Body of pancreas (tissue), 4 donors: ENCODE data around the gene CEP55. TPM values are rescaled to one million over a fixed set of nuclear protein-coding genes. Genes with fewer than 3 reads are reported as not detected.

ENCODE experiments used
- ATAC-seq: fragments of 150-250 bp; one replicate; pipeline ENCODE4 v1.9.1; 2016
- DNase-seq, 4 donors: peaks; one replicate each; pipeline ENCODE4 v3.0.0-alpha.2; 2019
- H3K27ac ChIP-seq, 4 donors: fragments of 200-600 bp; sonication (generic); 1 replicate in 3 of 4; 2 replicates in 1 of 4; pipeline versions ENCODE4 v1.5.1 to v1.6.1; 2016 to 2019; ENCODE audit warnings: mild to moderate bottlenecking in 1 of 4, mixed read lengths in 1 of 4, moderate library complexity in 1 of 4
- H3K27me3 ChIP-seq, 2 donors: fragments of 200-600 bp; sonication (generic); one replicate each; pipeline ENCODE4 v1.6.0; 2016; ENCODE audit warnings: mild to moderate bottlenecking in 1 of 2
- H3K36me3 ChIP-seq, 2 donors: fragments of 200-600 bp; sonication (generic); replicated peaks in 1 of 2; 2 replicates each; pipeline ENCODE4 v1.5.1; 2016; ENCODE audit warnings: low read depth in 2 of 2; ENCODE audit not compliant: insufficient read depth in 1 of 2
- H3K4me1 ChIP-seq: fragments of 200-600 bp; sonication (generic); one replicate; pipeline ENCODE4 v1.6.0; 2016
- H3K4me3 ChIP-seq, 2 donors: fragments of 200-600 bp; sonication (generic); 1 replicate in 1 of 2; 2 replicates in 1 of 2; pipeline ENCODE4 v1.5.1; 2016 to 2019
- H3K9me3 ChIP-seq, 3 donors: fragments of 200-600 bp; sonication (generic); 1 replicate in 2 of 3; 2 replicates in 1 of 3; pipeline ENCODE4 v1.5.1; 2016
- CTCF ChIP-seq, 7 experiments: fragments of 450-650 bp in 4 of 7; fragments of 200-600 bp in 3 of 7; sonication (generic) in 3 of 7; IDR thresholded peaks; one replicate each; pipeline ENCODE4 v1.5.1; 2016 to 2019; ENCODE audit warnings: antibody characterized with exemption in 7 of 7
- POLR2A ChIP-seq, 3 donors: fragments of 450-650 bp; IDR thresholded peaks; one replicate each; pipeline ENCODE4 v1.6.1; 2016; ENCODE audit warnings: antibody characterized with exemption in 3 of 3, mild to moderate bottlenecking in 2 of 3
- WGBS, 2 donors: methylation state at CpG; one replicate each; pipeline ENCODE4 v1.1.5; 2017; 5-methylcytosine and 5-hydroxymethylcytosine counted together
- intact Hi-C: fragments of 100-400 bp; cut with DNase I; formaldehyde crosslinking; loops from one replicate; pipeline ENCODE4 v1.15.1; 2023
- total RNA-seq, 2 donors: library from RNA; depleted of rRNA; stranded (reverse); fragments of >200 nt; gene quantifications; one replicate each; pipeline ENCODE4 v1.1.0, GENCODE V29; 2016

Gene CEP55
- total RNA-seq, result not detected

DNA sequence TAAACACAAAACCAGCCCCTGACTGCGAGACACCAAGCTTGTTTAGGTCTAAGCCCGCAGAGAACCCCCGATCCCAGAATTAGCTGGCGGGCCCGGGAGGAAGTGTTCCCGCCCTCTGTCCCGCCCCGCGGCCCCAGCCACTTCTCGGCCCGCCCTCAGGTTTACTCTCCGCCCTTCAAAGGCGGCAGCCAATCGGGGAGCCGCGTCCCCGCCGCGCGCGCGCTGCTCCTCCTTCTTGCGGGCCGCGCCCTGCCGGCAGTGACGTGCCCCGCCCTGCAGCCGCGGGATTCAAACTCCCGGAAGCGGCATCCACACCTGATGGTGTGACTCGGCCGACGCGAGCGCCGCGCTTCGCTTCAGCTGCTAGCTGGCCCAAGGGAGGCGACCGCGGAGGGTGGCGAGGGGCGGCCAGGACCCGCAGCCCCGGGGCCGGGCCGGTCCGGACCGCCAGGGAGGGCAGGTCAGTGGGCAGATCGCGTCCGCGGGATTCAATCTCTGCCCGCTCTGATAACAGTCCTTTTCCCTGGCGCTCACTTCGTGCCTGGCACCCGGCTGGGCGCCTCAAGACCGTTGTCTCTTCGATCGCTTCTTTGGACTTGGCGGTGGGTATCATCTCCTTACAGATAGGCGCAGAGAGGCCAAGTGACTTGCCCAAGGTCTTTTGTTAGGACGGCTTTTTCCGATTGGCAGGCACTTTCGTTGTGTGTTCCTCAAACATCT, at the start of gene CEP55:
Gene CEP55 (plus strand): TSS at position 291 of the 720 bp plus-strand sequence. CDS start 3,440 bp downstream, outside the sequence.
- peak within 1 kb of the TSS in 2 of 4 donors; percentile 31 to 52 for H3K27ac ChIP-seq

GRCh38 chr10:93447019-93447418, 49.4 kb upstream of the CEP55 start:
- Histone ChIP-seq H3K9me3 (no peaks in the 10 kb centered on the region), H3K27ac (peak overlapping the region in 3 of 4 donors; percentile 80 to 90 (median 88)), H3K4me3 (no peak overlapping the region), H3K36me3 (no peaks in the 10 kb centered on the region), H3K4me1 (peaks cover 37% of the 10 kb centered on the region), H3K27me3 (no peaks in the 10 kb centered on the region)
- no peak for TF ChIP-seq CTCF (IDR thresholded peaks at IDR 0.05)
- TF ChIP-seq POLR2A (IDR thresholded peaks at IDR 0.05), result no peak
- intact Hi-C loops, result no loop called here
- DNase-seq (no peak), ATAC-seq (no peak)
- 76 to 77% methylated on average over 6 of the region's 6 CpGs for WGBS, 2 donors

More for the DNA sequence above, at the start of gene CEP55:
- Histone ChIP-seq H3K36me3 (no peaks in the 10 kb centered on the region), H3K4me3 (peak within 1 kb of the TSS; percentile 30 to 46), H3K4me1 (peaks cover 11% of the 10 kb centered on the region), H3K27me3 (no peaks in the 10 kb centered on the region), H3K9me3 (no peaks in the 10 kb centered on the region)
- intact Hi-C loops, result no loop called here
- no peak for TF ChIP-seq POLR2A (IDR thresholded peaks at IDR 0.05)
- TF ChIP-seq CTCF (IDR thresholded peaks at IDR 0.05), result peak in 2 of 7 experiments; percentile 11 to 12
- DNase-seq (peak; percentile 90 to 95 (median 94)), ATAC-seq (peak; percentile 100)
- 1 to 3% methylated on average over 29 to 67 of the region's 68 CpGs for WGBS, 2 donors

DNA sequence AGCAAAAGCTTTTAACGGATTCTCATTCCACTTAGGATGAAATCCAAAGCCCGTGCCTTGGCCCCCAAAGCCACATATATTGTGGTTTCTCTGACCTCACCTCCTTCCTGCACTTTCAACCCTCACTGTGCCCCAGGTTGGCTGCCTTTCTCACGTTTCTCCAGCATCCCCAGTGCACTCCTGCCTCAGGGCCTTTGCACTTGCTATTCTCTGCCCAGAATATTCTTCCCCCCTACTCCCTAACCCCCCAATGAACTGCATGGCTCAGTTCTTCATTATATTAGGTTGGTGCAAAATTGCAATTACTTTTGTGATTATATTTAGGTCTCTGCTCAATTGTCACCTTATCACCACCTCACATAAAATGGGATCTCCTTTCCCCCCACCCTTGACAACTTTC, 48.4 kb upstream of the CEP55 start:
- Histone ChIP-seq H3K36me3 (no peaks in the 10 kb centered on the region), H3K27me3 (no peaks in the 10 kb centered on the region), H3K4me1 (peaks cover 27% of the 10 kb centered on the region), H3K4me3 (no peak overlapping the region), H3K9me3 (no peaks in the 10 kb centered on the region), H3K27ac (no peak overlapping the region)
- ATAC-seq, result no peak
- intact Hi-C loops, result no loop called here
- TF ChIP-seq POLR2A (IDR thresholded peaks at IDR 0.05) (no peak), CTCF (IDR thresholded peaks at IDR 0.05) (no peak)
- 52 to 71% methylated on average over 3 of the region's 3 CpGs for WGBS, 2 donors
- no peak for DNase-seq

DNA sequence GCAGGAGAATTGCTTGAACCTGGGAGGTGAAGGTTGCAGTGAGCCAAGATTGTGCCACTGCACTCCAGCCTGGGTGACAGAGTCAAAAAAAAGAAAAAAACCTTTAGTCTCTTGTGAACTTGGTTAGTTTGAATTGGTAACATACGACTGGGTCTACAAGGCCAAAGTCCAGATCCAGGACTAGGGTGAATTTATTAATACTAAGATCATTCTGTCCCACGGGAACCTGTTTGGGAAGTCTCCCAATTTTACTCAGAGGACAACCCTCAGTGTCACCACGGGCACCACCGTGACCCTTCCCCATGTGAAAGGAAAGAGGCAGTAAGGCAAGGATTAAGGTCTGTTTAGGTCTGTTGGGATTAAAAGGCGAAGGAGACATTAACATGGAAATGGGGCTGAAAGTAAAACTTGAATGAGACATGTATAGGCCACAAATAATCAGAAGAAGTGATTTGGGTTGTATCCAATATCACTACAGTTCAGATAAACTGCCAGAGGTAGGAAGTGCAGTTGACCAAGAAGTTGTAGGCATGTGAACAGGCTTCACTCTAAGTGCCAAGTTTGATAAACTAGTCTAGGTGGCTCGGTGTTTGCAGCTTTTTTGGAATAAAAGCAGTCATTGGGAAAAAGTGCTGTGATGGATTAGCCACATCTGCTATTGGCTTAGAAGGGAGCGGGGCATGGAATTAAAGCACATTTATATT, 45.0 kb upstream of the CEP55 start:
- H3K27me3 ChIP-seq, result no peaks in the 10 kb centered on the region
- DNase-seq (no peak), ATAC-seq (peak; percentile 30)
- H3K9me3 ChIP-seq, result no peaks in the 10 kb centered on the region
- H3K36me3 ChIP-seq, result no peaks in the 10 kb centered on the region
- H3K27ac ChIP-seq, result peak overlapping the region in 2 of 4 donors; percentile 19 to 22
- TF ChIP-seq POLR2A (IDR thresholded peaks at IDR 0.05) (no peak), CTCF (IDR thresholded peaks at IDR 0.05) (no peak)
- intact Hi-C loops, result no loop called here
- 45 to 62% methylated on average over 7 of the region's 7 CpGs for WGBS, 2 donors
- H3K4me3 ChIP-seq, result no peak overlapping the region
- peaks cover 9% of the 10 kb centered on the region for H3K4me1 ChIP-seq
